Prostate gland (tissue), 2 donors: ENCODE measurements around the gene PIK3CD.

Experiments
- POLR2A ChIP-seq: fragments of 450-650 bp; IDR thresholded peaks from one replicate; pipeline ENCODE4 v1.6.1; 2016; ENCODE audit warnings: antibody characterized with exemption, mild to moderate bottlenecking
- TF ChIP-seq, protein P1 (sequence below), 4 experiments: fragments of 200-600 bp in 2 of 4; fragments of 450-650 bp in 2 of 4; sonication (generic) in 2 of 4; IDR thresholded peaks; 1 replicate in 3 of 4; 2 replicates in 1 of 4; pipeline ENCODE4 v1.5.1; 2016 to 2019; ENCODE audit warnings: antibody characterized with exemption in 4 of 4, mild to moderate bottlenecking in 2 of 4, moderate library complexity in 2 of 4

DNA sequence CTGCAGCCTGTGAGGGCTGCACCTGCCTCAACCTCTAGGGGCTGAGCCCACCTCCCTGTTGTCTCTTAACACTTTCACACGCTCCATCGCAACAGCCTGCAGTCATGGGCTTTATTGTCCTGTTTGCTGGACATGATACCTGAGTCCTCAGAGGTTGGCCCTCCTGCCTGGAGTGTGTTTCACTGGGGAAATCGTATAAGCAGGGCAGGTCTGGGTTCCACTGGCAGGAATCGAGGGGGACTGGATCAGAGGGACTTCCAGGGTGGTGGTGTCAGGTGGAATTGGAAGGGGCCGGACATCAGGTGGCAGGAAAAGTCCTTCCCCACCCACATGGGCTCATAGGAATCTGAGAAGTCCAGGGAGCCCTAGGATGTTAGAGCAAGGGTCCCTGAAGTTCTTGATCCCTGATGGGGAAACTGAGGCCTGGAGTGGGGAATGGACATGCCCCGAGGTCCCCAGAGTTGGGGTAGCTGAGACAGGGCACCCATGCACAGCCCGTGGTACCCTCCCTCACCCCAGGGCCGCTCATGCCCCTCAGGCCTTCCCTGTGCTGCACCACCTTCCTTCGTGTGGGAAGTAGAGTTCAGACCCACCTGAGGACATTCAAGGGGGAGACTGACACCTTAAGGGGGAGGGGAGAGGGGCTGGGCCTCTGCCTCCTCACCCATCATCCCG is 66.6 kb downstream of the PIK3CD start:
- TF ChIP-seq, protein P1, sequence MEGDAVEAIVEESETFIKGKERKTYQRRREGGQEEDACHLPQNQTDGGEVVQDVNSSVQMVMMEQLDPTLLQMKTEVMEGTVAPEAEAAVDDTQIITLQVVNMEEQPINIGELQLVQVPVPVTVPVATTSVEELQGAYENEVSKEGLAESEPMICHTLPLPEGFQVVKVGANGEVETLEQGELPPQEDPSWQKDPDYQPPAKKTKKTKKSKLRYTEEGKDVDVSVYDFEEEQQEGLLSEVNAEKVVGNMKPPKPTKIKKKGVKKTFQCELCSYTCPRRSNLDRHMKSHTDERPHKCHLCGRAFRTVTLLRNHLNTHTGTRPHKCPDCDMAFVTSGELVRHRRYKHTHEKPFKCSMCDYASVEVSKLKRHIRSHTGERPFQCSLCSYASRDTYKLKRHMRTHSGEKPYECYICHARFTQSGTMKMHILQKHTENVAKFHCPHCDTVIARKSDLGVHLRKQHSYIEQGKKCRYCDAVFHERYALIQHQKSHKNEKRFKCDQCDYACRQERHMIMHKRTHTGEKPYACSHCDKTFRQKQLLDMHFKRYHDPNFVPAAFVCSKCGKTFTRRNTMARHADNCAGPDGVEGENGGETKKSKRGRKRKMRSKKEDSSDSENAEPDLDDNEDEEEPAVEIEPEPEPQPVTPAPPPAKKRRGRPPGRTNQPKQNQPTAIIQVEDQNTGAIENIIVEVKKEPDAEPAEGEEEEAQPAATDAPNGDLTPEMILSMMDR (IDR thresholded peaks at IDR 0.05) = no peak
- TF ChIP-seq POLR2A = no peak
